Measurements from ENCODE around the gene PRKCE.

The PRKCE gene

DNA sequence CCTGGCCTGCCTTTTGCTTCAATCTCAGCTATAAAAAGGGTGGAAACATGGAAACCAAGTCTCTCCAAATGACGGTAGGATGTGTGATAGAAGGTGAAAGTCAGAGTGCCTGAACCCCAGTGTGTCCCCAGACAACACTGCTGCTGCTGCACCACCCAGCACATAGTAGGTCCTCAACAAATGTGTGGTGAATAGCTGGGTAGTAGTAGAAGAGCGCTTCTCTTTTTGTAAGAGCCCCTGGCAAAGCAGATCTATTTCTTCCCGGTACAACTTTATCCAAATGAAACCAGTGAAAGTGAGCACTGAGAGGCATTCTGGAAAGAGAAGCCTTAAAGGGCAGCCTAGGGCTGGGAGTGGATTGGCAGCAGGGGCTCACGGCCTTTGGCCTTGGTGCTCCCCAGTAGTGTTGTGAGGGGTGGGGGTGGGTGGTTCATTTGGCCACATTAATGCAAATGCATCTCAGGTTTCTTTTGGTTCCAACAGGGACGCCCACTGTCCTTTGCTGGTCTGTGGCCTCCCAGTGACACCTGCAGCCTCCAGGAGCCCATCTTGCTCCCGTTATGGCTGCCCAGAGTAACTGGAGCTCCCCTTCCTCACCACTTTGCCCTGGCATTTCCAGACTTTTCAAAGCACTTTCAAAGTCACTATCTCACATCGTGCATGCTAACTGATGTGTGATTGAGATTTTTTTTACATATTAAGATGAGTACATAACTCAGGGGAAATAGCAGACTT lies 341.4 kb downstream of the PRKCE start:
- DNase-seq (ENCODE audit: low read depth): no peak

DNA sequence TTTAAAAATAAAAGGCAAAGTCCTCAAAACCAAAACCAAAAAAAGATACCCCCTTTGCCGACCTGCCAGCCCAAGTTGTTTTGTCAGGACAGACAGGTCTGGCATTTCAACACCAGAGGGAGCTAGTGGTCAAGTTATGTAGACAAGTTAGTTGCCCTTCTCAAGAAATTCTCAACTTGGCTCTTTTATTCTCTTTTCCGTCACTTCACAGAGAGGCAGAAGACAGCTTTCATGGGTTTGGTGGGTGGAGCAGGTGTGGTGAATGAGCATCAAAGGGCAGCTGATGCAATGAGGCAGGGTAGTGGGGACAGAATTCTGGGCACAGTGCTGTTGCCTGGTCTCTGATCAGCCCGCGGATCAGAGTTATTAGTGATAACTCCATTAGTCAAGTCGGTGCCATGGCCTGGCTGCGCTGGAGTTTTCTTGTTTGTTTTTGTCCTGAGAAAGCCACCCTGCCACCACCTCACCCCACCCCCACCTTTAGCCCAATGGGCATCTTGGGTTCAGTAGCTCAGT lies 342.1 kb downstream of the PRKCE start:
- no peak for DNase-seq (ENCODE audit: low read depth)

DNA sequence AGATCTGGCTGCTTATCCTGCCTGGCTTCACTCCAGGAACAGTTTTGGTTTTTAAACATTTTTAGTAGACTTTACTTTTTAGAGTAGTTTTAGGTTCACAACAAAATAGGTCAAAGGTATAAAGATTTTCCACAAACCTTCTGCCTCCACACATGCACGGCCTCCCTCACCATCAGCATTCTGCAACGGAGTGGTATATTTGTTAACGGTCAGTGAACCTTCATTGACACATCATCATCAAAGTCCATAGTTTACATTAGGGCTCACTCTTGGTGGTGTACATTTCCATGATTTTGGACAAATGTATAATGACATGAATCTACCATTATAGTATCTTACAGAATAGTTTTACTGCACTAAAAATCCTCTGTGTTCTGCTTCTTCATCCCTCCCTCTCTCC lies 342.6 kb downstream of the PRKCE start:
- DNase-seq (ENCODE audit: low read depth): no peak

DNA sequence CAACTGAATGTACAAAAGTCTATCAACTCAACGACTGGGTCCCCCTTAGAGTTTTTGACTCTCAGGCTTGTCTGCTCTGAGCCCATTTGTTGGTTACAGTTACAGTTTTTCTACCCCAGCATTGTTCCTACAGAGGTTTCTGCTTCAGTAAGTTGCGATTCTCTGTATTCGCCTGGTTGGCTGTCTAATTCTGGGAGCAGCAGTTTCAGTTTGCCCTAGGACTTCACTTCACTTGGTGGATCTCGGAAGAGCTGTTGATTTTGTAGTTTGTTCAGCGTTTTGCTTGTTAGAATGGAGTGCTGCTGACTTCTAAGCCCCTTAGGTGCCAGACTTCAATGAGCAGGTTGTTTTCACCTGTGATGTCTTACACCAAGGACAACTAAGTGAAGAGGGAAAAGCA lies 349.2 kb downstream of the PRKCE start:
- DNase-seq (ENCODE audit: low read depth): no peak

DNA sequence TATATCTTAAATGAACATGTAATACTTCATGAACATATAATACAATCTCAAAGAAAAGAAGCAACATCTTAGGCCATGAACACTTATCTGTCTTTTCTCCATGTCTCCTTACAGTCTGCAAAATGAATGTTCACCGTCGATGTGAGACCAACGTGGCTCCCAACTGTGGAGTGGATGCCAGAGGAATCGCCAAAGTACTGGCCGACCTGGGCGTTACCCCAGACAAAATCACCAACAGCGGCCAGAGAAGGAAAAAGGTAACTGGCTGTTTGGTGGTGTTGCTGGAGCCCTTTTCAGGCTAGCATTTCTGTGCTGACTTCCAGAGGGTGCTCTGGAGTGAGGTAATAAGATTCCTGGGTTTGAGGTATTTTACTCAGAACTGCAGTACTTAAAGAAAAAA lies 349.8 kb downstream of the PRKCE start:
- DNase-seq (ENCODE audit: low read depth): no peak

DNA sequence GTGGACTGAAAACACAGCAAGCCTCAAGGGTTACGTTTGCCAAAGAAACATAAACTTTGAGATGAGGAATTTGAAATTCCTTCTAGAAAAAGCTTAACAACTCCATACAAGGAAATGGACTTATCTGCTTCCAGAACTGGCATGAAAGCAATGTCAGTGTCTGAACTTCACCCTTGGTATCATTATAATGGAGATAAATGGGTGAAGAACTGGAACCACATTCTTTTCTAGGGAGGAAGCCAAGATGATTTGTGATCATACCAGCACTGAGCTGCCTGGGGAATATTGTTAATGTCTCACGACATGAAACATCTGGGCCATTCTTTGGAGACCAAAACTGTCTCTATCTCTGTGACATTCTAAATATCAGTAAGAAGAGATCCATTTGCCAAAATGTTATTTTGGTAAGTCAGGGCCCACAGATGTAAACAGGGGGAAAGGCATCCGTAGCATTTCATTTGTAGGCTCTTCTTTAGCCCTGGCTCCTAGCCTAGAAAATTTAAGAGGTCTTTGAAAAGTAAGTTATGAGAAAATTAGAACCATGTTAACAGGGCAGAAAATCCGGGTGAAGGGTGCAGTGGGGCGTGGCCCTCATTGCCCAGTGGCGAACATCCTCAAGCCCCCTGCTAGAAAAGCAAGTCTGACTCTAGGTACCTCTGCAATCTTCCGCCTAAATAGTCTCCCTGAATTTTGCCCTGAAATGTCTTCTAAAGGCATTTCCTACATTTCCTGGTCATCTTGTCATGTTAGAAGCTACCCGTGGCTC lies 350.4 kb downstream of the PRKCE start:
- DNase-seq (ENCODE audit: low read depth): no peak

- DNase-seq (ENCODE audit: low read depth): no peak
Measured at GRCh38 chr2:46002507-46002883, 351.0 kb downstream of the PRKCE start.

DNA sequence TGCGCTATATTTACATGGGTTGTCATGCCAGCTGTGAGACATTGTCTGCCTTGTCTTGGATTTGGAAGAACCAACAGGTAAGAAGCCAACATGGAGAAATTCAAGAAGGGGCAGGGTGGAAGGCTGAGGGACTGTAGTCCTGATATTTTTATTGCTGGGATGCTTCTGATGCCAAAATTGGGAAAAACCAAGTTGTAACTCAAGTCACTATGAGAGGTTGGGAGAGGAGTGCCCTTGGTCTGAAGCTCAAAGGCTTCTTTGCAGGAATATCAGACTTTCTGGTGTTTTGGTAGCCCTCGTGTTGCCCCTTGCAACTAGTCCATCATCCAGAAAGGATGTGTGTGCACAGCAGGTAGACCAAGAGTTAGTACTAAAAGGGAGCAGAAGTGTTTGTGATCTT lies 351.5 kb downstream of the PRKCE start:
- no peak for DNase-seq (ENCODE audit: low read depth)

DNA sequence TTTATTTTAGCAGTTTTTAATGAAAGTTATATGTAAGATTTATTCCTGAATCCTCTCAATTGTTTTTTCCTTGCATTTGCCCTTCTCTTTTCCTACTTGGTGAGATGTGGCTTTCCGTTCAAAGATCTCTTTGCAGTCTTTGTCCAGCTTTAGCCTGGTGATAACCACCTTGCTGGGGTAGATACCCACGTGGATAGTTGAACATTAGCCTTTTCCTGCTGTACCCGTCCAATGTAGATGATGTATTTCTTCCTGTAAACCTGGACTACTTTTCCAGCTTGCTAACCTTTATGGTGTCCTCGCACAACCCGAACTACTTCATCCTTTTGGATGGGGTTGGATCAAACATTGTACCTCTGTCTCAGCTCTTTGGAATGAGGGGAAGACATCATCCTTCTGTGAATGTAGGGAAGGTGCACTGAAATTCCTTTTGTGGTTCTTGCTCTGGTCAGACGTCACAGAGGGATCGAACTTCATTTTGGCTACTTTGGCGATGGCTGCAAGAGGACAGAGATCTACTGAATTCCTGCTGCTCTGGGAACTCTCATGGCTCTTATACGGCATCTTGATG lies 352.5 kb downstream of the PRKCE start:
- DNase-seq (ENCODE audit: low read depth): no peak

- no peak for DNase-seq (ENCODE audit: low read depth)
Measured at GRCh38 chr2:46006473-46007025, 355.1 kb downstream of the PRKCE start.

GRCh38 chr2:46007412-46007811 lies 355.9 kb downstream of the PRKCE start:
- no peak for DNase-seq (ENCODE audit: low read depth)

DNA sequence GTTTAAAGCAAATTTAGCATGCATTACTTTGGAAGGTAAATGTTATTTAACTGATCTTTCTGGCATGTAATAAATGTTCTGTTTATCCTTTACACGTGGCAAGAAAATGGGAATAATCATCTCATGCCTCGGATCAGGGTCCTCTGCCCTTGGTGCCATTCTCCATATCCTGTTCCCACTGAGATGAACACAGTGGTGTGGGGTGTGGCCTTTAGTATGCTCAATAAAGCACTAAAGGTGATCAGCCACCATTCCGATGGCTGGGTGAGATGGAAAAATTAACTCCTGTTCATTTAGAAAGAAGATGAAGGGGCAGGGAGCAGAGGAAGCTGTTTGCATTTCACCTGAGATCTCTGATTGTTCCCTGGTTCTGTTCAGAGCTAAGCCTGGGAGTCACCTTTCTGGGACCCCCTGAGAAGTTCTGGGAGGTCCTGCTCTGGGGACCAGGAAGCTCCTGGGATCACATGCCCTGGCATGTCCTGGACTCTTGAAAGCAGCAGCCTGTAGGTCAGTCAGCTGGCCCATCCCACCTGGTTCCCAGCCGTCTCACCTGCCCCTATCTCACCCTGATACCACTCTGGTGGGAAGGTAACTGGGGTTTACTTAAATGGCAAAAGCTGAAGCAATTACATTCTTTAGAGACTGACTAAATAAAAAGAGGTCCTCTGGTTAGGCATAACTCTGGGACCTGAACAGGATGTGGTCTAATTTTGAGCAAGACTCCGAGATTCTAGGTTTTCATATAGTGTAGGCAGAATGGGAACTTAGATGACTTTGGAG lies 356.8 kb downstream of the PRKCE start:
- DNase-seq (ENCODE audit: low read depth): no peak

- DNase-seq (ENCODE audit: low read depth): no peak
Measured at GRCh38 chr2:46009315-46009714, 357.8 kb downstream of the PRKCE start.

GRCh38 chr2:46009772-46010171 lies 358.3 kb downstream of the PRKCE start:
- no peak for DNase-seq (ENCODE audit: low read depth)

DNA sequence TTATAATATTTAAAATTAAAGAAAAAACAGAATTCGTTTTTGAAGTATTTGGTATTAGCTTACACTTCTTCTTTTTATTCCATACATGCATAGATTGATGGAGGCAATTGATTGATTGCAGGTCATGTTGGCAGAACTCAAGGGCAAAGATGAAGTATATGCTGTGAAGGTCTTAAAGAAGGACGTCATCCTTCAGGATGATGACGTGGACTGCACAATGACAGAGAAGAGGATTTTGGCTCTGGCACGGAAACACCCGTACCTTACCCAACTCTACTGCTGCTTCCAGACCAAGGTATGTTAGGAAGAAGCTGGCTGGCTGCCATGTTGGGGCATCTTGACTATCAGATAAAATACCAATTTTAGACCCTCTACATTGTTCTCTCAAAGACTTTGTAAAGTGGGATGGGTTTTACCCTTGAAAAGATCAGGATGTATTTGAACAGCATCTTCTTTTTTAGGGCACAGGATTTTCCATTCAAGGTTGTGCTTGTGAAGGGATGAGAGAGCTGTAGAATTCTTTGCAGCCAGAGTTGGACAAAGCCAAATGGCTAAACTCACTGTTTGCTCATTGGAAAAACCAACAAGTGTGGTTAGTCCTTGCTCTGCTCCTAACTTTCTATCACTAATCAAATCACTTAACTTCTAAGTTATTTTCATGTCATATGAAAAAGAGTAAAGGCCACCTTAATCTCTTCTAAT lies 358.9 kb downstream of the PRKCE start:
- no peak for DNase-seq (ENCODE audit: low read depth)

GRCh38 chr2:46010925-46011490 lies 359.5 kb downstream of the PRKCE start:
- DNase-seq (ENCODE audit: low read depth): no peak

GRCh38 chr2:46012618-46013240 lies 361.3 kb downstream of the PRKCE start:
- no peak for DNase-seq (ENCODE audit: low read depth)

- no peak for DNase-seq (ENCODE audit: low read depth)
Measured at GRCh38 chr2:46013726-46014125, 362.3 kb downstream of the PRKCE start.

GRCh38 chr2:46014911-46015654 lies 363.6 kb downstream of the PRKCE start:
- DNase-seq (ENCODE audit: low read depth): no peak

DNA sequence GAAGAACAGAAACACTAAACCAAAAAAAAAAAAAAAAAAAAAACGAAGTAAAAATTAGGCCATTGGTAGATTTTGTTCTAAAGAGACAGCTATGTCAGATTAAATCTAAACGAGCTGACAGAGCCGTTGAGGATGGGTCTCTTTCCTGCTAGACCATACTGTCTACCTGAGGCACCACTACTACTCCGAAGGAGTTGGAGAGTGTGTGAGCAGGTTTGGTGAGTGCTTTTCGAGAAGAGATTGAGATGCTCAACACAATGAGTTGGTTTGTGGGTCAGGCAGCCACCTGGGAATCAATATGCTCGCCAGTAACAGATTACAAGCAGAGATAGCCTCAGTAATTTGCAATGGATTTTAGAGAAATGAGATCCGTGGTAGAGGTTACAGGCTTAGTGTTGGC lies 364.2 kb downstream of the PRKCE start:
- no peak for DNase-seq (ENCODE audit: low read depth)

Measured in stimulated activated CD8-positive, alpha-beta memory T cell treated with anti-CD3 and anti-CD28 coated beads, Interleukin-15, amount 100 ng/mL, for 24 hours (primary cell).